GM12872 (cell line): Measurements from ENCODE around the gene LHPP.

Experiments used
- TF ChIP-seq, protein P1 (sequence below): IDR thresholded peaks from 3 replicates; pipeline ENCODE4 v1.5.1; 2011; ENCODE audit warnings: low read depth, mild to moderate bottlenecking, low read length, moderate library complexity; ENCODE audit not compliant: insufficient read depth

The LHPP gene

GRCh38 chr10:124551755-124552154, 90.1 kb downstream of the LHPP start:
- TF ChIP-seq, protein P1, sequence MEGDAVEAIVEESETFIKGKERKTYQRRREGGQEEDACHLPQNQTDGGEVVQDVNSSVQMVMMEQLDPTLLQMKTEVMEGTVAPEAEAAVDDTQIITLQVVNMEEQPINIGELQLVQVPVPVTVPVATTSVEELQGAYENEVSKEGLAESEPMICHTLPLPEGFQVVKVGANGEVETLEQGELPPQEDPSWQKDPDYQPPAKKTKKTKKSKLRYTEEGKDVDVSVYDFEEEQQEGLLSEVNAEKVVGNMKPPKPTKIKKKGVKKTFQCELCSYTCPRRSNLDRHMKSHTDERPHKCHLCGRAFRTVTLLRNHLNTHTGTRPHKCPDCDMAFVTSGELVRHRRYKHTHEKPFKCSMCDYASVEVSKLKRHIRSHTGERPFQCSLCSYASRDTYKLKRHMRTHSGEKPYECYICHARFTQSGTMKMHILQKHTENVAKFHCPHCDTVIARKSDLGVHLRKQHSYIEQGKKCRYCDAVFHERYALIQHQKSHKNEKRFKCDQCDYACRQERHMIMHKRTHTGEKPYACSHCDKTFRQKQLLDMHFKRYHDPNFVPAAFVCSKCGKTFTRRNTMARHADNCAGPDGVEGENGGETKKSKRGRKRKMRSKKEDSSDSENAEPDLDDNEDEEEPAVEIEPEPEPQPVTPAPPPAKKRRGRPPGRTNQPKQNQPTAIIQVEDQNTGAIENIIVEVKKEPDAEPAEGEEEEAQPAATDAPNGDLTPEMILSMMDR = no peak

GRCh38 chr10:124552691-124553276, 91.2 kb downstream of the LHPP start:
- TF ChIP-seq, protein P1 = no peak

- TF ChIP-seq, protein P1 = no peak
Observed at GRCh38 chr10:124554085-124554858, 92.6 kb downstream of the LHPP start.

DNA sequence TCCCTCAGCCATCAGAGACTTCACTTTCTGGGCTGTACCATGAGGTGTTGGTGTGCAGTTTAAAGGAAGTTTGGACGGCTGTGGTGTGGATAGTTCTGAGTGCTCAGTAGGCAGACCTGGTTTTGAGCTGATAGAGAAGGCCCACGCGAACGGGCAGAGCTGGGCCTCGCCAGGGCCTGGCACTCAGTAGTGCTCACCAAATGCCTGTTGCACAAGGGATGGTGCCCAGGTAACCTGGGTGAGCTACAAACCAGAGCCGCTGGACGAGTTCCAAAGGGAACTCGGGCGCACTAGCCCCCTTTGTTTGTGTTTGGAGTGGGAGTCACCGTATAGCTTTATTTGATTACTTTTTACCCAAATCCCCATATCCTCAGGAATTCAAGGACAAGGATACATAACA, 95.5 kb downstream of the LHPP start:
- TF ChIP-seq, protein P1 = no peak

DNA sequence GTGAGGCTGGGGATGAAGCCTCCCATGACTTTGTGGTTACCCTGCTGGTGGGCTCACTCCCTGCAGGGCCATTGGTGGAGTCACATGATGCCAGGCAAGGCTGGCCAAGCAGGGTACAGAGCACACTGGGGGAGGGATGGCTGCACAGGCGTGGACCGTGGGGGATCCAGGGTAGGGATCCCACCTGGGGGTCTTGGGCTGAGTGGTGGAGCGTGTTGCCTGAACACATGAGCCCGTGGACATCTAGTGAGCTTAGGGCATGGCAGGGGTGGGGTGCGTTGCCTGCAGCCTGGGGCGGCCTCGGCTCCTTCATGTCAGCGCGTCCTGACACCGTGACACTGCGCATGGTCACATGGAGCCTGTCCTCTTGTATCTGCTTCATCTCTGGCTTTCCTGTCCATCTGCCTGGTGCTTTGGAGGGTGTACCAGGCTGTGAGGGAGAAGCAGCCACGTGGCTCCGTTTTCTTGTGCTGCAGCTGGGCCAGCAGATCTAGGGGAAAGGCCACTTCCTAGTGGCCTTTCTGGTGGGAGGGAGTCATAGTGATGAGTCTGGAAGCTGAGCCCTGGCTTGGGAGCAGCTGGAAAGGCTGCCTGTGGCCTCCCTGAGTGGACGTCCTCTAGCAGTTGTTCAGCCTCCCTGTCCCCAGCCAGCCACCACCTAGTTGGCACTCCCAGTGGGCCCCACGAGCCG, 96.2 kb downstream of the LHPP start:
- TF ChIP-seq, protein P1 = no peak

DNA sequence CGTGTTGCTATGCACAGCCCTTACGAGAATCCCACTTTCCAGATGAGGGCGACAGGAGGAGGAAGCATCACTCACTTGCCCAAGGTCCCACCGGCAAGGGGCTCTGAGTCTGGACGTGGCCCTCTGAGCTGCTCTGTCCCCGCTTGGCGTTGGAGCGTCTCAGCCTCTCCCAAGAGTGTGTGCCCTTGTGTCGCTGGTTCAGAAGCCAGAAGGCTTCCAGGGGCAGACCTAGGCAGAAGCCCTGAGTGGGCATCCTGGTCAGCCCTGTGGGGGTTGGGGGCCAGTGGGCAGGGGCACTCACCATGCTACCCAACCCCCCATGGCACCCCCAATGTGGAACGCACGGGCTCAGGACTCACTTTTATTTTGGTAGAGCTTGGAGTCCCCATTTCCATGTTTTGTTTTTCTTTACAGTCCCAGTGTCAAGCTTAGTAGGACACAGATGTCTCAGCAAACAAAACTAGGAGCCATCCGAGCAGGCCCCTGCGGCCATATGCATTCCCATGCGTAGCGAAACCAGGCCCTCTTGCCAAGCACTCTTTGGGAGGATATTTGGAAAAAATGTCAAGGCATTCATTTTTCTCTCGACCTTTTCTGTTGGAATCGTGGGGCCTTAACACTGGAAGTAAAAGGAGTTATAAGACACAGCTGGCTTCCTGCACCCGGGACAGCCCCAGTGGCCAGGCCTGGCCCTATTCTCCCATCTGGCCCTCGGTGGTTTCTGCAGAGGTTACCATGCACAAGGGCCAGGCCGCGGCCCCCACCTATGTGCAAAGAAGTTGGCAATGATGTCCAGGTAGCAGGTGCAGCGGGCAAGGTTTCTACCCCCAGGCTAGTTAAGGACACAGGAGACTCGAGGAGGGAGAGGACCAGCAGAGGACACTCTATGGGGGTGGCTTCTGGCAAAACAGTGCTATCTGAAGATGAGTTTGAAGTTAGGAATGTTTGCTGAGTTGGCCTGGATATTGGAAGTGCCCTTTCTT, 97.0 kb downstream of the LHPP start:
- TF ChIP-seq, protein P1 = no peak
